H1 (cell line): ENCODE data around the gene HKDC1. TPM values are rescaled to one million over a fixed set of nuclear protein-coding genes. Genes with fewer than 3 reads are reported as not detected.

Experiments
- CTCF ChIA-PET: fragments of 300-600 bp; sonication (Branson Sonifier 250); formaldehyde crosslinking; loops from one replicate; lab custom pipeline; 2021; ENCODE audit not compliant: partially characterized antibody; lab: Charles Lee
- POLR2A ChIA-PET: fragments of 300-600 bp; sonication (Branson Sonifier 250); formaldehyde crosslinking; loops from one replicate; lab custom pipeline; 2021; ENCODE audit warnings: inconsistent platforms; ENCODE audit not compliant: partially characterized antibody; lab: Charles Lee
- DNase-seq, 2 experiments: peaks; one replicate each; pipeline versions ENCODE4 v3.0.0 to v3.0.0-alpha.2; 2010 to 2022; ENCODE audit warnings: low spot score in 2 of 2, low read depth in 1 of 2, mixed read lengths in 1 of 2
- FAIRE-seq: peaks from 2 replicates; lab custom pipeline; 2011; peaks lifted over from hg19 to GRCh38; lab: Jason Lieb, UNC
- H2AFZ ChIP-seq: 2 replicates; pipeline ENCODE4 v1.8.1; 2012; ENCODE audit warnings: low read length, inconsistent platforms
- H2AK5ac ChIP-seq: 2 replicates; pipeline ENCODE4 v1.6.1; 2013; ENCODE audit warnings: low read depth, low read length
- H2BK120ac ChIP-seq: replicated peaks from 2 replicates; pipeline ENCODE3; 2013; ENCODE audit warnings: low read depth, low read length, inconsistent platforms
- H2BK12ac ChIP-seq: 2 replicates; pipeline ENCODE4 v1.6.1; 2013; ENCODE audit warnings: low read depth, low read length
- H2BK15ac ChIP-seq: 2 replicates; pipeline ENCODE4 v1.6.1; 2013; ENCODE audit warnings: low read length
- H2BK20ac ChIP-seq: 2 replicates; pipeline ENCODE4 v1.6.1; 2013; ENCODE audit warnings: low read length
- H2BK5ac ChIP-seq: 2 replicates; pipeline ENCODE4 v1.6.1; 2013; ENCODE audit warnings: low read depth, low read length
- H3K14ac ChIP-seq: 2 replicates; pipeline ENCODE4 v1.6.1; 2013; ENCODE audit warnings: inconsistent platforms; ENCODE audit not compliant: insufficient read length
- H3K18ac ChIP-seq: 2 replicates; pipeline ENCODE4 v1.6.1; 2013; ENCODE audit warnings: low read length; ENCODE audit errors: extremely low read depth
- H3K23ac ChIP-seq: 2 replicates; pipeline ENCODE4 v1.6.1; 2013; ENCODE audit warnings: inconsistent platforms; ENCODE audit not compliant: insufficient read length
- H3K23me2 ChIP-seq: 2 replicates; pipeline ENCODE4 v1.6.1; 2013; ENCODE audit warnings: low read depth, low read length
- H3K27ac ChIP-seq: 2 replicates; pipeline ENCODE4 v1.6.1; 2011; ENCODE audit warnings: low read depth, low read length, inconsistent platforms
- H3K27me3 ChIP-seq, 4 experiments: replicated peaks in 1 of 4; 1 replicate in 1 of 4; 2 replicates in 3 of 4; pipeline versions ENCODE4 v1.6.1 to v1.8.1; 2011 to 2013; ENCODE audit warnings: low read length in 3 of 4, mild to moderate bottlenecking in 3 of 4, inconsistent platforms in 2 of 4, mixed read lengths in 2 of 4, moderate library complexity in 1 of 4; ENCODE audit not compliant: control insufficient read depth in 3 of 4, insufficient read depth in 3 of 4; ENCODE audit errors: extremely low read depth in 1 of 4
- H3K36me3 ChIP-seq, 4 experiments: 2 replicates each; pipeline versions ENCODE4 v1.6.1 to v1.8.1; 2011 to 2013; ENCODE audit warnings: mild to moderate bottlenecking in 4 of 4, low read length in 3 of 4, moderate library complexity in 2 of 4, control low read depth in 1 of 4, inconsistent platforms in 1 of 4; ENCODE audit not compliant: insufficient read depth in 4 of 4, control insufficient read depth in 2 of 4
- H3K4ac ChIP-seq: replicated peaks from 2 replicates; pipeline ENCODE3; 2013; ENCODE audit warnings: low read length, low read depth, mixed read lengths, inconsistent platforms; ENCODE audit not compliant: insufficient read length
- H3K4me1 ChIP-seq, 4 experiments: replicated peaks in 1 of 4; 1 replicate in 1 of 4; 2 replicates in 3 of 4; pipeline versions ENCODE4 v1.6.1 to v1.8.1; 2011 to 2013; ENCODE audit warnings: low read length in 3 of 4, inconsistent platforms in 2 of 4, mixed read lengths in 1 of 4; ENCODE audit not compliant: insufficient read depth in 4 of 4, control insufficient read depth in 3 of 4
- H3K4me2 ChIP-seq, 2 experiments: 2 replicates each; pipeline versions ENCODE4 v1.6.1 to v1.8.1; 2011 to 2013; ENCODE audit warnings: low read depth in 2 of 2, low read length in 2 of 2, control low read depth in 1 of 2, inconsistent platforms in 1 of 2, mild to moderate bottlenecking in 1 of 2; ENCODE audit not compliant: insufficient read depth in 1 of 2
- H3K4me3 ChIP-seq, 4 experiments: fragments of 200-600, 300-600 bp in 1 of 4; sonication (generic), shearing (Covaris generic), sonication (Bioruptor Twin) in 1 of 4; 2 replicates each; pipeline versions ENCODE4 v1.5.1 to v1.8.1; 2011 to 2016; ENCODE audit warnings: low read length in 4 of 4, low read depth in 3 of 4, control low read depth in 2 of 4, inconsistent platforms in 2 of 4, mild to moderate bottlenecking in 2 of 4, mixed read lengths in 1 of 4, moderate library complexity in 1 of 4; ENCODE audit not compliant: insufficient read depth in 2 of 4; ENCODE audit errors: extremely low read depth in 1 of 4
- H3K56ac ChIP-seq: replicated peaks from 2 replicates; pipeline ENCODE3; 2013; ENCODE audit warnings: low read depth, mild to moderate bottlenecking, mixed read lengths, low read length, inconsistent platforms; ENCODE audit not compliant: insufficient read length
- H3K79me1 ChIP-seq: 2 replicates; pipeline ENCODE4 v1.6.1; 2013; ENCODE audit warnings: low read depth, low read length, control low read depth
- H3K79me2 ChIP-seq, 2 experiments: 2 replicates each; pipeline versions ENCODE4 v1.6.1 to v1.8.1; 2012 to 2013; ENCODE audit warnings: low read length in 2 of 2, mild to moderate bottlenecking in 2 of 2, inconsistent platforms in 1 of 2; ENCODE audit not compliant: insufficient read depth in 2 of 2, control insufficient read depth in 1 of 2
- H3K9ac ChIP-seq, 4 experiments: replicated peaks in 1 of 4; 1 replicate in 1 of 4; 2 replicates in 3 of 4; pipeline versions ENCODE4 v1.6.1 to v1.8.1; 2011 to 2013; ENCODE audit warnings: low read depth in 3 of 4, low read length in 3 of 4, control low read depth in 2 of 4, mild to moderate bottlenecking in 2 of 4, moderate library complexity in 2 of 4, inconsistent platforms in 1 of 4; ENCODE audit errors: extremely low read depth in 1 of 4
- H3K9me3 ChIP-seq, 2 experiments: 2 replicates each; pipeline versions ENCODE4 v1.6.1 to v1.8.1; 2012 to 2013; ENCODE audit warnings: mild to moderate bottlenecking in 2 of 2, moderate library complexity in 2 of 2, control low read depth in 1 of 2, inconsistent platforms in 1 of 2, low read depth in 1 of 2, low read length in 1 of 2, mixed read lengths in 1 of 2; ENCODE audit not compliant: insufficient read depth in 2 of 2
- H4K20me1 ChIP-seq, 2 experiments: replicated peaks in 1 of 2; 2 replicates each; pipeline versions ENCODE3 to v1.8.1; 2011 to 2013; ENCODE audit warnings: inconsistent platforms in 2 of 2, low read length in 2 of 2, mild to moderate bottlenecking in 1 of 2; ENCODE audit not compliant: insufficient read depth in 2 of 2, control insufficient read depth in 1 of 2
- H4K5ac ChIP-seq: 2 replicates; pipeline ENCODE4 v1.6.1; 2013; ENCODE audit warnings: low read length, low read depth, mixed read lengths, inconsistent platforms; ENCODE audit not compliant: insufficient read length
- H4K8ac ChIP-seq: 2 replicates; pipeline ENCODE4 v1.8.0; 2013; ENCODE audit warnings: mild to moderate bottlenecking, moderate library complexity, low read length, inconsistent platforms; ENCODE audit not compliant: insufficient read depth; ENCODE audit errors: extremely low read depth
- H4K91ac ChIP-seq: replicated peaks from 2 replicates; pipeline ENCODE3; 2013; ENCODE audit warnings: low read length, mixed read lengths, inconsistent platforms; ENCODE audit not compliant: insufficient read length
- CEBPB ChIP-seq: IDR thresholded peaks from 2 replicates; pipeline ENCODE4 v1.6.1; 2012; ENCODE audit warnings: low read depth, low read length
- MAFK ChIP-seq: IDR thresholded peaks from 2 replicates; pipeline ENCODE4 v1.6.1; 2012; ENCODE audit warnings: low read depth, mild to moderate bottlenecking, improper control_type of control experiment, low read length
- WGBS, 2 experiments: shearing (Covaris generic) in 1 of 2; methylation state at CpG; one replicate each; pipeline versions ENCODE4 v1.1.6 to v1.1.7; 2013 to 2015; ENCODE audit warnings: low lambda C conversion rate in 2 of 2, mixed read lengths in 2 of 2, inconsistent platforms in 1 of 2, low coverage in 1 of 2, missing lambda C conversion rate in 1 of 2; ENCODE audit not compliant: insufficient replicate concordance in 2 of 2, insufficient coverage in 1 of 2, insufficient read length in 1 of 2; ENCODE audit errors: extremely low coverage in 1 of 2, missing lambda C conversion rate in 1 of 2; 5-methylcytosine and 5-hydroxymethylcytosine counted together
- polyA plus RNA-seq, 7 experiments: library from polyadenylated mRNA; depleted of rRNA in 3 of 7; stranded (reverse) in 5 of 7; unstranded in 2 of 7; fragments of >200 nt in 5 of 7; fragments of 200-250 nt in 2 of 7; gene quantifications; 1 replicate in 5 of 7; 2 replicates in 1 of 7; 4 replicates in 1 of 7; pipeline versions ENCODE4 v1.2.1 to v1.2.3, GENCODE V29; 2011 to 2013; ENCODE audit warnings: missing spikeins in 2 of 7, mixed read lengths in 2 of 7
- total RNA-seq: library from RNA; stranded (reverse); fragmentation: NEBNext Ultra II Directional; extraction: Animal tissue kit (Norgen Biotek cat#: 25700); gene quantifications from 2 replicates; pipeline ENCODE4 v1.2.1, GENCODE V29; 2021

HKDC1 gene
- total and polyA plus RNA-seq, 2 of the 8 experiments (the other 6 are each of a cell fraction or from before 2014, with no cell fraction given), result 0.12 to 0.78 TPM

DNA sequence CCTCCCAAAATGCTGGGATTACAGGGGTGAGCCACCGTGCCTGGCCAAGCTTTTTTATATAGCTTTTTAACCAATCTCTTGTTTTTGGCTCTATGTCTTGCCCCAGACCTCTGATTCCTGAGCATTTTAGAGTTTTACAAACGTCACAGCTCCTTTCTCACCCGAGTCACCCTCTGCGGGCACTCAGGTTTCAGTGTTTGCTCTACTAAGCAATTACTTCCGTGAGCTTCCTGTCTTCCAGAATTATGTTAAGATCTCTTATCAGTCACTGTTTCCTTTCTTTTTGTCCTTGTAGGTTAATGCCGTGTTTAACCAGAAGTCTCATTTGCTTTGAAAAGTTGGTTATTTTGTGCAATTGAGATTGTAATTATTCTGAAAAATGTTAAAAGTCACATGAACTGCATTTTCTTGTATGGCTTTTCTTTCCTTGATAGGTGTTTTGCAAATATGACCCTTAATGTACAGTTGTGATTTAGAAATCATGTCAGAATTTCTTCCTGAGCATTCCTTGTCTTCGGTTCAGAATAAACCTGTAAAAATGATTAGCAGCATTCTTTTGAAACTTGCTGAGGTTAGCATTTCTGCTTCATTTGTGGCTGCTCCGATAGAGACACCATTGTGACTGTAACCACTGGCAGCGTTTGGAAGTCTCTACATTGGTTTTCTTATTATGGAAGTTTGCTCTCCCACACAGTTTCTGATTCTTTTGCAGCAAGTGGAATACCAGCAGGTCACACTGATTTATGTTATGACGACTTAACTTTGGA, 4.5 kb upstream of the HKDC1 start:
- H3K27ac ChIP-seq, result no peak overlapping the region
- H2AK5ac ChIP-seq, result no peak overlapping the region
- ChIA-PET POLR2A (no interaction called here), CTCF (interaction anchor here (0.7 to 1.3 kb wide), 5 partner anchors 10 to 380 kb away, joined by 3 read pairs; no protein-coding TSS in a partner anchor)
- H3K4ac ChIP-seq, result no peak overlapping the region
- DNase-seq (no peak), FAIRE-seq (no peak)
- no peaks in the 10 kb centered on the region for H4K20me1 ChIP-seq
- H2BK12ac ChIP-seq, result no peak overlapping the region
- 85% methylated on average over 10 of the region's 10 CpGs; no CpG with 5 or more reads in 1 of the 2 experiments for WGBS, 2 experiments
- no peaks in the 10 kb centered on the region for H3K9me3 ChIP-seq
- no peaks in the 10 kb centered on the region for H3K27me3 ChIP-seq
- H3K4me3 ChIP-seq, result no peak overlapping the region
- no peaks in the 10 kb centered on the region for H3K79me1 ChIP-seq
- no peak overlapping the region for H4K8ac ChIP-seq
- no peaks in the 10 kb centered on the region for H3K36me3 ChIP-seq
- H2BK20ac ChIP-seq, result no peak overlapping the region
- no peak overlapping the region for H3K23ac ChIP-seq
- TF ChIP-seq MAFK (peak; percentile 49), CEBPB (no peak)
- no peaks in the 10 kb centered on the region for H3K23me2 ChIP-seq
- no peak overlapping the region for H3K4me2 ChIP-seq
- H3K18ac ChIP-seq, result no peak overlapping the region
- H3K79me2 ChIP-seq, result no peaks in the 10 kb centered on the region
- no peak overlapping the region for H2AFZ ChIP-seq
- no peaks in the 10 kb centered on the region for H3K4me1 ChIP-seq
- no peak overlapping the region for H4K5ac ChIP-seq
- H2BK15ac ChIP-seq, result no peak overlapping the region
- no peak overlapping the region for H2BK5ac ChIP-seq
- H3K14ac ChIP-seq, result no peak overlapping the region
- H3K9ac ChIP-seq, result no peak overlapping the region
- H3K56ac ChIP-seq, result no peak overlapping the region
- no peak overlapping the region for H2BK120ac ChIP-seq
- H4K91ac ChIP-seq, result no peak overlapping the region
